ENCODE results near the gene CTIF. TPM values are rescaled to one million over a fixed set of nuclear protein-coding genes. Genes with fewer than 3 reads are reported as not detected.

CTIF gene
- polyA plus RNA-seq, 3 donors = 0.38 to 8.7 (median 1.2) TPM

GRCh38 chr18:48695671-48696070, 156.8 kb downstream of the CTIF start:
- no peak for DNase-seq
- no peak overlapping the region for H3K4me3 Mint-ChIP-seq
- Histone ChIP-seq H3K36me3 (replicated peaks in 1 of 2; ENCODE audit: control insufficient read depth in 1 of 2, insufficient read depth in 2 of 2, low read length in 2 of 2) (no peaks in the 10 kb centered on the region), H3K9ac (ENCODE audit: insufficient read depth, low read length, poor library complexity, severe bottlenecking) (no peak overlapping the region), H3K27me3 (ENCODE audit: control insufficient read depth in 2 of 2, insufficient read depth in 2 of 2, low read length in 2 of 2) (no peaks in the 10 kb centered on the region), H3K4me2 (replicated peaks; ENCODE audit: extremely low read depth, low read length, poor library complexity, severe bottlenecking) (no peak overlapping the region), H3K9me3 (replicated peaks in 1 of 2; ENCODE audit: control insufficient read depth in 1 of 2, insufficient read depth in 1 of 2, low read length in 2 of 2) (no peaks in the 10 kb centered on the region), H3K4me1 (ENCODE audit: control insufficient read depth in 1 of 2, insufficient read depth in 2 of 2, low read length in 2 of 2) (peaks cover 7 to 11% of the 10 kb centered on the region in 2 donors), H3K4me3 (replicated peaks in 1 of 3; ENCODE audit: low read depth in 2 of 3, low read length in 3 of 3) (no peak overlapping the region), H4K20me1 (ENCODE audit: insufficient read depth, low read length) (no peaks in the 10 kb centered on the region), H3K27ac (ENCODE audit: low read depth in 1 of 2, low read length in 2 of 2) (no peak overlapping the region), H2AFZ (ENCODE audit: insufficient read depth, low read depth, low read length, poor library complexity, severe bottlenecking) (no peak overlapping the region), H3K79me2 (ENCODE audit: insufficient read depth, low read length) (no peaks in the 10 kb centered on the region)
- peaks cover 0 to 2% (median 0%) of the 10 kb centered on the region in 7 donors for H3K9me3 Mint-ChIP-seq
- intact Hi-C loops (cut with micrococcal nuclease) = no loop called here
- 26% methylated on average over 7 of the region's 9 CpGs for WGBS (ENCODE audit: insufficient coverage)
- H3K27ac Mint-ChIP-seq = no peak overlapping the region
- H3K4me1 Mint-ChIP-seq = peaks cover 19% of the 10 kb centered on the region
- H3K36me3 Mint-ChIP-seq = peaks cover 4 to 23% of the 10 kb centered on the region in 2 donors
- no peak for TF ChIP-seq CTCF (IDR thresholded peaks at IDR 0.05)
- H3K27me3 Mint-ChIP-seq (ENCODE audit: low read depth in 3 of 3) = peaks cover 2% of the 10 kb centered on the region in 3 donors

- WGBS (ENCODE audit: insufficient coverage) = 98% methylated on average over 8 of the region's 8 CpGs
- no peak overlapping the region for H3K4me3 ChIP-seq (replicated peaks in 1 of 3; ENCODE audit: low read depth in 2 of 3, low read length in 3 of 3)
Observed at GRCh38 chr18:48696218-48696617, 157.4 kb downstream of the CTIF start.

More at GRCh38 chr18:48696218-48696617, 157.4 kb downstream of the CTIF start:
- Histone ChIP-seq H3K27ac (ENCODE audit: low read depth in 1 of 2, low read length in 2 of 2) (no peak overlapping the region), H3K36me3 (replicated peaks in 1 of 2; ENCODE audit: control insufficient read depth in 1 of 2, insufficient read depth in 2 of 2, low read length in 2 of 2) (no peaks in the 10 kb centered on the region), H3K4me2 (replicated peaks; ENCODE audit: extremely low read depth, low read length, poor library complexity, severe bottlenecking) (no peak overlapping the region), H3K4me1 (ENCODE audit: control insufficient read depth in 1 of 2, insufficient read depth in 2 of 2, low read length in 2 of 2) (peaks cover 7 to 11% of the 10 kb centered on the region in 2 donors), H3K27me3 (ENCODE audit: control insufficient read depth in 2 of 2, insufficient read depth in 2 of 2, low read length in 2 of 2) (no peaks in the 10 kb centered on the region), H4K20me1 (ENCODE audit: insufficient read depth, low read length) (no peaks in the 10 kb centered on the region), H3K9me3 (replicated peaks in 1 of 2; ENCODE audit: control insufficient read depth in 1 of 2, insufficient read depth in 1 of 2, low read length in 2 of 2) (no peaks in the 10 kb centered on the region), H3K9ac (ENCODE audit: insufficient read depth, low read length, poor library complexity, severe bottlenecking) (no peak overlapping the region), H3K79me2 (ENCODE audit: insufficient read depth, low read length) (no peaks in the 10 kb centered on the region), H2AFZ (ENCODE audit: insufficient read depth, low read depth, low read length, poor library complexity, severe bottlenecking) (no peak overlapping the region)
- Mint-ChIP-seq H3K27me3 (ENCODE audit: low read depth in 3 of 3) (peaks cover 2% of the 10 kb centered on the region in 3 donors), H3K27ac (no peak overlapping the region), H3K9me3 (peaks cover 0 to 2% (median 0%) of the 10 kb centered on the region in 7 donors), H3K4me1 (peaks cover 19% of the 10 kb centered on the region), H3K4me3 (no peak overlapping the region), H3K36me3 (peaks cover 4 to 17% of the 10 kb centered on the region in 2 donors)
- intact Hi-C loops (cut with micrococcal nuclease) = no loop called here
- no peak for DNase-seq
- TF ChIP-seq CTCF (IDR thresholded peaks at IDR 0.05) = no peak
